OCI-LY7 (cell line): ENCODE results near the gene HINFP.

Experiments
- CTCF ChIP-seq: fragments of 200-600 bp; sonication (generic); conservative IDR thresholded peaks from 2 replicates; pipeline ENCODE4 v1.5.1; 2014; ENCODE audit warnings: mild to moderate bottlenecking, antibody characterized with exemption, low read length, moderate library complexity, mixed read lengths
- EZH2phosphoT487 ChIP-seq: fragments of 200-600 bp; sonication (generic); IDR thresholded peaks from 2 replicates; pipeline ENCODE4 v1.6.1; 2018; ENCODE audit warnings: low read depth, borderline replicate concordance, mild to moderate bottlenecking, mixed run types, antibody characterized with exemption, low read length, moderate library complexity, mixed read lengths

- no peak for TF ChIP-seq CTCF
- no peak for TF ChIP-seq EZH2phosphoT487
These were observed 33.6 kb upstream of the HINFP start for GRCh38 chr11:119087747-119088241.
